ENCODE data around the gene ARMC3.

DNA sequence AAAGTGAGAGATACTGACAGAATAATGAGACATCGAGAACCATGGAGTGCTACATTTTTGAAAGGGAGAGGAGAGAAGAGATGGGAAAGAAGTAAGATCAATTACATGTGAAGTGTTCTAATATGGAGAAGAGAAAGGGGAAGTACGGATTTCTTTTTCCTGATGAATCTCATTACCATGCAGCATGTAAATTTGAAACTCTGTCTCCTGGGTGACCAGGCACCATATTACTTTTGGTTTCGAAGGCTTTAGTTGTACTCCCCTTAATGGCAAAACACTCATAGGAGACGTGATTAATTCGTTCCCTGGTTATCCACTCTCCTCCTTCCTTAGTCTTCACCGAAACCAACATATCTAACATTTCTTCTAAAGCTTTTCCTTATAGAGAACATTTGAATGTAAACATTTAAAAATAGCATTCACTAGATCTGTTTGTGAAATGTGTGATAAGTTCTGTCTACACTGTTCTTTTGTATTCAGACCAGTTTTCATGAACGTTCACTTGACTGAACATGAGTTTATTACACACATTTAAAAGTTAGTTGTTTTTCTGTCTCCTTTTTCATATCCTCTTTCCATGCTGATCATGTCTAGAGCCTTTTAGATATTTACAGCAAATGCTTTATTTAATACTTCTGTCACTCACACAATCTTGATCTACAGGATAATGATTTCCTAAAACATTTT is 87.3 kb downstream of the ARMC3 start:
- TF ChIP-seq POLR2AphosphoS5 (IDR thresholded peaks at IDR 0.05; ENCODE audit: borderline replicate concordance, low read depth, low read length), result no peak
- TF ChIP-seq EZH2 (IDR thresholded peaks at IDR 0.05), result no peak
